Endothelial cell of umbilical vein (primary cell): ENCODE measurements around the gene IL1R1. TPM values are rescaled to one million over a fixed set of nuclear protein-coding genes. Genes with fewer than 3 reads are reported as not detected.

Experiments
- BruUV-seq: library from RNA; stranded (reverse); fragments of 400-500 nt; replicated peaks from 2 replicates; lab custom pipeline; 2021; lab: Mats Ljungman, UMichigan
- CTCF ChIA-PET: fragments of 300-600, 350-600 bp; sonication (Branson Sonifier 250); formaldehyde crosslinking; loops from one replicate; lab custom pipeline; 2021; ENCODE audit warnings: antibody characterized with exemption, inconsistent platforms; lab: Charles Lee
- POLR2A ChIA-PET: fragments of 300-600, 350-600 bp; sonication (Branson Sonifier 250); formaldehyde crosslinking; loops from one replicate; lab custom pipeline; 2021; ENCODE audit warnings: antibody characterized with exemption, inconsistent platforms; lab: Charles Lee
- DNase-seq: peaks from one replicate; pipeline ENCODE4 v3.0.0-alpha.2; 2011; ENCODE audit warnings: low read depth, low spot score
- FAIRE-seq: peaks from 2 replicates; lab custom pipeline; 2011; peaks lifted over from hg19 to GRCh38; lab: Jason Lieb, UNC
- H2AFZ ChIP-seq: 2 replicates; pipeline ENCODE4 v1.6.0; 2012; ENCODE audit warnings: low read depth, low read length, control low read depth, inconsistent platforms
- H3K27ac ChIP-seq: 2 replicates; pipeline ENCODE4 v1.5.1; 2011; ENCODE audit warnings: low read depth, mild to moderate bottlenecking, control low read depth, low read length, moderate library complexity; ENCODE audit not compliant: insufficient read depth
- H3K27me3 ChIP-seq, 2 experiments: 2 replicates each; pipeline versions ENCODE4 v1.6.0 to v1.6.1; 2011; ENCODE audit warnings: low read length in 2 of 2, mixed read lengths in 1 of 2; ENCODE audit not compliant: control insufficient read depth in 2 of 2, insufficient read depth in 2 of 2
- H3K36me3 ChIP-seq, 2 experiments: 2 replicates in 1 of 2; 3 replicates in 1 of 2; pipeline ENCODE4 v1.5.1; 2011; ENCODE audit warnings: low read length in 2 of 2, mild to moderate bottlenecking in 1 of 2, moderate library complexity in 1 of 2; ENCODE audit not compliant: control insufficient read depth in 2 of 2, insufficient read depth in 2 of 2; ENCODE audit errors: extremely low read depth in 1 of 2
- H3K4me1 ChIP-seq: 3 replicates; pipeline ENCODE4 v1.5.1; 2011; ENCODE audit warnings: mild to moderate bottlenecking, low read length; ENCODE audit not compliant: control insufficient read depth, insufficient read depth; ENCODE audit errors: extremely low read depth
- H3K4me2 ChIP-seq: 2 replicates; pipeline ENCODE4 v1.6.1; 2011; ENCODE audit warnings: low read length, control low read depth, mixed read lengths; ENCODE audit not compliant: insufficient read depth
- H3K4me3 ChIP-seq, 3 experiments: fragments of 200-600 bp in 1 of 3; sonication (generic), shearing (Covaris generic) in 1 of 3; replicated peaks in 1 of 3; 2 replicates each; pipeline ENCODE4 v1.5.1; 2011 to 2016; ENCODE audit warnings: control low read depth in 3 of 3, low read length in 3 of 3, mild to moderate bottlenecking in 2 of 3, inconsistent platforms in 1 of 3, low read depth in 1 of 3, moderate library complexity in 1 of 3; ENCODE audit not compliant: insufficient read depth in 1 of 3
- H3K79me2 ChIP-seq: 2 replicates; pipeline ENCODE4 v1.6.0; 2012; ENCODE audit warnings: low read length, inconsistent platforms; ENCODE audit not compliant: control insufficient read depth, insufficient read depth
- H3K9ac ChIP-seq: replicated peaks from 2 replicates; pipeline ENCODE3; 2011; ENCODE audit warnings: low read length, control low read depth; ENCODE audit not compliant: insufficient read depth; ENCODE audit errors: extremely low read depth
- H3K9me1 ChIP-seq: replicated peaks from 3 replicates; pipeline ENCODE4 v1.6.0; 2011; ENCODE audit warnings: mild to moderate bottlenecking, low read length; ENCODE audit not compliant: control insufficient read depth, insufficient read depth; ENCODE audit errors: extremely low read depth
- H3K9me3 ChIP-seq: replicated peaks from 2 replicates; pipeline ENCODE4 v1.5.1; 2012; ENCODE audit warnings: low read length, inconsistent platforms; ENCODE audit not compliant: control insufficient read depth, insufficient read depth
- H4K20me1 ChIP-seq: replicated peaks from 2 replicates; pipeline ENCODE3; 2011; ENCODE audit warnings: mild to moderate bottlenecking, low read length; ENCODE audit not compliant: control insufficient read depth, insufficient read depth; ENCODE audit errors: extremely low read depth
- EZH2 ChIP-seq: IDR thresholded peaks from 2 replicates; pipeline ENCODE4 v1.6.1; 2012; ENCODE audit warnings: borderline replicate concordance, low read depth, mild to moderate bottlenecking, moderate library complexity, low read length, inconsistent platforms; ENCODE audit not compliant: severe bottlenecking
- FOS ChIP-seq: IDR thresholded peaks from 2 replicates; pipeline ENCODE4 v1.6.1; 2011; ENCODE audit warnings: mild to moderate bottlenecking, low read length, moderate library complexity, borderline replicate concordance; ENCODE audit not compliant: insufficient read depth
- GATA2 ChIP-seq: IDR thresholded peaks from 2 replicates; pipeline ENCODE4 v1.7.0; 2011; ENCODE audit warnings: low read depth, mild to moderate bottlenecking, moderate library complexity, mixed read lengths, low read length; ENCODE audit not compliant: insufficient read length, insufficient read depth
- JUN ChIP-seq: IDR thresholded peaks from 2 replicates; pipeline ENCODE4 v1.6.1; 2011; ENCODE audit warnings: borderline replicate concordance, low read depth; ENCODE audit not compliant: insufficient read length, insufficient read depth
- MYC ChIP-seq: IDR thresholded peaks from one replicate; pipeline ENCODE4 v1.6.1; 2011; ENCODE audit warnings: mild to moderate bottlenecking, low read depth, low read length
- POLR2A ChIP-seq: IDR thresholded peaks from 2 replicates; pipeline ENCODE4 v1.6.1; 2012; ENCODE audit warnings: low read depth, mild to moderate bottlenecking, control low read depth, low read length
- POLR2AphosphoS5 ChIP-seq: IDR thresholded peaks from 2 replicates; pipeline ENCODE4 v1.6.1; 2012; ENCODE audit warnings: low read depth, mild to moderate bottlenecking, control low read depth, low read length, moderate library complexity; ENCODE audit not compliant: insufficient read depth
- dilution Hi-C: fragments of 300-500 bp; cut with MboI; formaldehyde crosslinking; loops from one replicate; pipeline ENCODE4 v1.15.0; 2019; ENCODE audit warnings: low sequenced_read_pairs; ENCODE audit not compliant: extremely low pct_ligation_motif_present
- intact Hi-C: fragments of 100-400 bp; cut with micrococcal nuclease; formaldehyde crosslinking; loops from one replicate; pipeline ENCODE4 v1.10.0; 2022
- polyA plus RNA-seq, 4 experiments: library from polyadenylated mRNA; depleted of rRNA in 3 of 4; stranded (reverse) in 3 of 4; unstranded in 1 of 4; fragments of >200 nt; gene quantifications; 2 replicates each; pipeline versions ENCODE4 v1.2.1 to v1.2.3, GENCODE V29; 2011 to 2012; ENCODE audit warnings: missing spikeins in 1 of 4
- total RNA-seq: library from RNA; stranded (reverse); gene quantifications from 2 replicates; pipeline ENCODE4 v1.2.3, GENCODE V29; 2021
- TF ChIP-seq, protein P1 (sequence below), 2 donors: IDR thresholded peaks; 1 replicate in 1 of 2; 2 replicates in 1 of 2; pipeline ENCODE4 v1.5.1; 2011; ENCODE audit warnings: low read length in 2 of 2, mild to moderate bottlenecking in 2 of 2, moderate library complexity in 2 of 2, control low read depth in 1 of 2, inconsistent platforms in 1 of 2, low read depth in 1 of 2; ENCODE audit not compliant: insufficient read depth in 1 of 2; ENCODE audit errors: extremely low read depth in 1 of 2
- TF ChIP-seq, protein P2 (sequence below): IDR thresholded peaks from 2 replicates; pipeline ENCODE4 v1.6.1; 2011; ENCODE audit not compliant: insufficient read depth, insufficient read length

IL1R1 gene
- total and polyA plus RNA-seq, 2 donors (not counting 3 experiments of a cell fraction or from before 2014, with no cell fraction given) = 5.4 to 5.5 TPM

DNA sequence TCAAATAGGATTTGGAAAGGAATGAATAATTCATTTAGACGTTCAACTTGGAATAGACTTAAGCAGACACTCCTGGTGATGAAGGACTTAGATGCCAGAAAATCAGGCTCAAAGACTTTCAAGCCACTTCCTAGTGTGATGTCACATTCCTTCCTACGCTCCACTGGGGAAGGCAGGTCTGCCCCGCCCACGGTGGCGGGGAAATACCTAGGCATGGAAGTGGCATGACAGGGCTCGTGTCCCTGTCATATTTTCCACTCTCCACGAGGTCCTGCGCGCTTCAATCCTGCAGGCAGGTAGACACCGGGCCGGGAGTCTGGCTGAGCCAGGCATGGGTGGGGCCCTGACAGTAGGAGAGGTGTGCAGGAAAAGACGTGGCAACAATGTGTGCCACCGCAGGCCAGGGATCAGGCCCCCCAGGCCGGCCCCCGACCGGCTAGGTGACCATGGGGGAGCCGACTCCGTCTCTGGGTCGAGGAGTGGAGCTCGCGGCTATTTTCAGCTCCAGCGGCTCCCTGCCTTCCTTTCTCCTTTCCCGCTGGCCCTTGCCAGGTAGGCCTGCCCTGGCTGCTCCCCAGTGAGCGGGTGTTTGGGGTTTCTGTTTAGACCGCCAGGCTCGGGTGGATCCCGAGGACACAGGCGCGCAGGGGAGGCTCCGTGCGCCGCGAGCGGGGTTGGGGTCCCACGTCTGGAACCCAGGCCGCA lies 44.4 kb downstream of the IL1R1 start, which contains the start of gene IL1RL2:
IL1RL2 (plus strand) TSS at position 233 of the 705 bp plus-strand sequence. CDS start 845 bp downstream, outside the sequence.
- H3K4me2 ChIP-seq = peak within 1 kb of the TSS; percentile 74
- H3K9me3 ChIP-seq = no peaks in the 10 kb centered on the region
- DNase-seq (no peak), FAIRE-seq (no peak)
- H3K9me1 ChIP-seq = no peaks in the 10 kb centered on the region
- BruUV-seq = no TSS peak
- TF ChIP-seq GATA2 = no peak
- TF ChIP-seq EZH2 = no peak
- TF ChIP-seq, protein P1, sequence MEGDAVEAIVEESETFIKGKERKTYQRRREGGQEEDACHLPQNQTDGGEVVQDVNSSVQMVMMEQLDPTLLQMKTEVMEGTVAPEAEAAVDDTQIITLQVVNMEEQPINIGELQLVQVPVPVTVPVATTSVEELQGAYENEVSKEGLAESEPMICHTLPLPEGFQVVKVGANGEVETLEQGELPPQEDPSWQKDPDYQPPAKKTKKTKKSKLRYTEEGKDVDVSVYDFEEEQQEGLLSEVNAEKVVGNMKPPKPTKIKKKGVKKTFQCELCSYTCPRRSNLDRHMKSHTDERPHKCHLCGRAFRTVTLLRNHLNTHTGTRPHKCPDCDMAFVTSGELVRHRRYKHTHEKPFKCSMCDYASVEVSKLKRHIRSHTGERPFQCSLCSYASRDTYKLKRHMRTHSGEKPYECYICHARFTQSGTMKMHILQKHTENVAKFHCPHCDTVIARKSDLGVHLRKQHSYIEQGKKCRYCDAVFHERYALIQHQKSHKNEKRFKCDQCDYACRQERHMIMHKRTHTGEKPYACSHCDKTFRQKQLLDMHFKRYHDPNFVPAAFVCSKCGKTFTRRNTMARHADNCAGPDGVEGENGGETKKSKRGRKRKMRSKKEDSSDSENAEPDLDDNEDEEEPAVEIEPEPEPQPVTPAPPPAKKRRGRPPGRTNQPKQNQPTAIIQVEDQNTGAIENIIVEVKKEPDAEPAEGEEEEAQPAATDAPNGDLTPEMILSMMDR (IDR thresholded peaks at IDR 0.05; ENCODE audit: extremely low read depth in 1 of 2, insufficient read depth in 1 of 2, low read depth in 1 of 2, low read length in 2 of 2) = no peak
- TF ChIP-seq POLR2A = no peak
- TF ChIP-seq POLR2AphosphoS5 = no peak
- TF ChIP-seq, protein P2, sequence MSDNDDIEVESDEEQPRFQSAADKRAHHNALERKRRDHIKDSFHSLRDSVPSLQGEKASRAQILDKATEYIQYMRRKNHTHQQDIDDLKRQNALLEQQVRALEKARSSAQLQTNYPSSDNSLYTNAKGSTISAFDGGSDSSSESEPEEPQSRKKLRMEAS = no peak
- no peak for TF ChIP-seq FOS
- no peak for TF ChIP-seq MYC
- no peak for TF ChIP-seq JUN
- peak within 1 kb of the TSS; percentile 99 for H2AFZ ChIP-seq
- dilution Hi-C loops = no loop called here
- ChIA-PET POLR2A (no interaction called here), CTCF (interaction anchor here (1.0 to 3.1 kb wide), 10 partner anchors 10 to 303 kb away, joined by 3 to 41 read pairs (median 4); no protein-coding TSS in a partner anchor)
- H3K36me3 ChIP-seq = no peaks in the 10 kb centered on the region
- peaks cover 18% of the 10 kb centered on the region for H3K4me1 ChIP-seq
- H3K27me3 ChIP-seq = no peaks in the 10 kb centered on the region
- intact Hi-C loops = loop anchor here (5.0 kb wide), 1 partner anchor 255 kb away; no protein-coding TSS in a partner anchor
- no peaks in the 10 kb centered on the region for H4K20me1 ChIP-seq
- no peaks in the 10 kb centered on the region for H3K79me2 ChIP-seq
- peak within 1 kb of the TSS; percentile 38 for H3K9ac ChIP-seq
- peak within 1 kb of the TSS; percentile 34 to 47 (median 38) for H3K4me3 ChIP-seq
- no peak within 1 kb of the TSS for H3K27ac ChIP-seq
